ENCODE results near the gene LCAT.
A peak's percentile ranks its signal among the peaks of the same experiment; 100 is the strongest.

LCAT gene

GRCh38 chr16:67909056-67909742, 34.7 kb downstream of the LCAT start:
- no peak for DNase-seq

- no peak for DNase-seq
Observed at GRCh38 chr16:67907397-67908180, 36.3 kb downstream of the LCAT start.

DNA sequence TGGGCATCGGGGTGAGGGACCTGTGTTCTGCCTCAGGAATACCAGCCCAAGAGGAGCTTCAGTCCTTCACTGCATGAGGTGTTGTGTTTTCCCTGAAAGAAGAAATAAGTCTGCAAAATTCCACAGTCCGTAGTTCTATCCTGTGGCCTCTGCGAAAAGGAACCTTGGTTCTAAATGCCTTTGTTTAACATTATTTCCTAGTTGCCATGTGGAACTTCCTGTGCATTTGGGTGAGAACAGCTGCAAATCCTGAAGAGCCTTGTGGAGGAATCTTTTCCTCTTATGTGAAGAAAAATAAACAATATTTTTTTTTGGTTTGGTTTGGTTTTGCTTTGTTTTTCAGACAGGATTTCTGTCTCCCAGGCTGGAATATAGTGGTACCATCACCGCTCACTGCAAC, 41.1 kb downstream of the LCAT start:
- no peak for DNase-seq

GRCh38 chr16:67901734-67902133, 42.2 kb downstream of the LCAT start:
- no peak for DNase-seq

DNA sequence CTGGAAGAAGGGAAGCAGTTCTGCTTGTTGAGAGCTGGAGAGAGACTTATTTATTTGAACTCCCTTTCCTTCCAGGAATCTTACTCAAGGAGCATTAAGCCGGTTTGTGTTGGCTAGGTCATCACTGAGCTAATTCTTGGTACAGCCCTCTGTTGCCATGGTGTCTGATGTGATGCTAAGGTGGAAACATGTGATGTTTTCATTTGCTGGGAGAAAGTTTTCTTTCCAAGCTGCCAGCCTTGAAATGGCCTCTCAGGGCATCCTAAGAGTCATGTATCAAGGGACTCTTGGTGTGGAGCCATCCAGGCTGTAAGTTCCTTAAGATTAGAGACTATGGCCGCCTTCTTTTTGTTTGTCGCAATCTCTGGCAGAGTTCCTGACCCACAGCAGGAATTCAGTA, 46.7 kb downstream of the LCAT start:
- no peak for DNase-seq

DNA sequence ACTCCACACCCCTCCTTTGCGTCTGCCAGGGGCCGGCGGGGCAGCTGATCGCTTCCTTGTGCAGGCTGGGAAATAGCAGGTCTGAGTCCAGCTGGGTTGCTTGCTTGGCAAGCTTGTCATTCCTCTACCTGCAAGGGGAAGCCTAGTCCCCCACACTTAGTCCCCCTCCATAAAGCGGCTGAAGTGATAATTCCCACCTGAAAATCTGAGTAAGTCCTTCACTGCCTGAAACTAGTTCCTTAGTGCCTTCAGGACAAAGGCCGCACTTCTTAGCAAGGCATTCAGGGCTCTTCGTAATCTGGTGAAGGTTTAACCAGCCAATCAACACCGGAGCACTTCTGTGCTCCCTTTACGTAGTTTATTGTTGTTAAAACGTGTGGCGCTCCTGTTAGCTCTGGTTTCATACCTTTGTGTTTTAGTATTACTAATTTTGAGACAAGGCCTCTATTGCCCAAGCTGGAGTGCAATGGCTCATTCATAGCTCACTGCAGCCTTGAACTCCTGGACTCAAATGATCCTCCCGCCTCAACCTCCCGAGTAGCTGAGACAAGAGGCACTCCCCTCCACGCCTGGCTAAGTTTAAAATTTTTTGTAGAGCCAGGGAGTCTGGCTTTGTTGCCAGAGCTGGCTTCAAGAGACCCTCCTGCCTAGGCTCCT, 50.0 kb downstream of the LCAT start:
- DNase-seq, result no peak

GRCh38 chr16:67892899-67893742, 50.8 kb downstream of the LCAT start, which contains the start of gene PSKH1:
Gene PSKH1 (plus strand): TSS chr16:67893254. CDS start chr16:67908750, 15,496 bp downstream.
- peak; percentile 66 for DNase-seq

DNA sequence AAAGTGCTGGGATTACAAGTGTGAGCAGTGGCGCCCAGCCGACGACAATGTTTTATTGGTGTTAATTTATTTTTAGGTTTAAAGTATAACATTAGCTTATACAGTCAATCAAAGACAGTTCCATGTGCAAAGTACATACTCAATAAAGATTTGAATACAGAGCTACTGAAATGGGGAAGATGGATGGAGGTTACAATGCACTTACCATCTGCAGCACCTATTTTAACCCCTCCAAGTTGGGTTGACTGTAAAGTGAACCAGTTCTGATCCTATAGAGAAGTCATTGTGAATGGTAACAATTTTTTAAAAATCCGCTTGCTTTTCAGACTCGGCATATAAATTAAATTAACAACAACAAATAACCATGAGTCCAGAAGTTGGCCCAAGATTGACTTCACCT, 51.5 kb downstream of the LCAT start:
- no peak for DNase-seq

Data from NCI-H187 treated with DMSO at 0.1 percent for 48 hours (cell line).